MCF 10A (cell line): ENCODE measurements around the gene FFAR2. TPM values are rescaled to one million over a fixed set of nuclear protein-coding genes. Genes with fewer than 3 reads are reported as not detected.

Experiments
- BruUV-seq: library from RNA; stranded (reverse); fragments of 400-500 nt; replicated peaks from 2 replicates; lab custom pipeline; 2021; lab: Mats Ljungman, UMichigan
- CTCF ChIA-PET: fragments of 300-600 bp; sonication (Branson Sonifier 250); formaldehyde crosslinking; extraction: SDS; loops from one replicate; lab custom pipeline; 2021; ENCODE audit warnings: antibody characterized with exemption, inconsistent platforms; lab: Yijun Ruan, JAX
- POLR2A ChIA-PET: fragments of 300-600, 350-650 bp; sonication (Branson Sonifier 250); formaldehyde crosslinking; extraction: SDS; loops from one replicate; lab custom pipeline; 2020; ENCODE audit warnings: antibody characterized with exemption, inconsistent platforms; lab: Yijun Ruan, JAX
- DNase-seq: peaks from one replicate; pipeline ENCODE4 v3.0.0-alpha.2; 2018; ENCODE audit not compliant: unreplicated experiment
- H3K27ac Mint-ChIP-seq: one replicate; pipeline ENCODE4 v1.8.0; 2022; ENCODE audit warnings: mild to moderate bottlenecking, low read depth, mixed read lengths; ENCODE audit not compliant: unreplicated experiment
- H3K27me3 Mint-ChIP-seq: one replicate; pipeline ENCODE4 v1.8.0; 2022; ENCODE audit warnings: mixed read lengths; ENCODE audit not compliant: insufficient read depth, unreplicated experiment
- H3K36me3 Mint-ChIP-seq: one replicate; pipeline ENCODE4 v1.8.0; 2022; ENCODE audit warnings: mild to moderate bottlenecking, moderate library complexity, mixed read lengths; ENCODE audit not compliant: insufficient read depth, unreplicated experiment
- H3K4me1 Mint-ChIP-seq: one replicate; pipeline ENCODE4 v1.8.0; 2022; ENCODE audit warnings: mixed read lengths; ENCODE audit not compliant: insufficient read depth, unreplicated experiment
- H3K4me3 Mint-ChIP-seq: one replicate; pipeline ENCODE4 v1.8.0; 2022; ENCODE audit warnings: mild to moderate bottlenecking, moderate library complexity, mixed read lengths; ENCODE audit not compliant: unreplicated experiment
- H3K9me3 Mint-ChIP-seq: one replicate; pipeline ENCODE4 v1.8.0; 2022; ENCODE audit warnings: mixed read lengths; ENCODE audit not compliant: unreplicated experiment
- intact Hi-C: fragments of 100-400 bp; cut with micrococcal nuclease; formaldehyde crosslinking; loops from 2 replicates; pipeline ENCODE4 v1.14.1; 2022
- total RNA-seq: library from RNA; stranded (reverse); gene quantifications from 2 replicates; pipeline ENCODE4 v1.2.3, GENCODE V29; 2022
- TF ChIP-seq, protein P1 (sequence below): fragments of 200-600 bp; IDR thresholded peaks from one replicate; pipeline ENCODE4 v1.8.0; 2022; ENCODE audit warnings: antibody characterized with exemption, mild to moderate bottlenecking; ENCODE audit not compliant: unreplicated experiment

The FFAR2 gene
- total RNA-seq, 1 experiment from 2014 or later = not detected

DNA sequence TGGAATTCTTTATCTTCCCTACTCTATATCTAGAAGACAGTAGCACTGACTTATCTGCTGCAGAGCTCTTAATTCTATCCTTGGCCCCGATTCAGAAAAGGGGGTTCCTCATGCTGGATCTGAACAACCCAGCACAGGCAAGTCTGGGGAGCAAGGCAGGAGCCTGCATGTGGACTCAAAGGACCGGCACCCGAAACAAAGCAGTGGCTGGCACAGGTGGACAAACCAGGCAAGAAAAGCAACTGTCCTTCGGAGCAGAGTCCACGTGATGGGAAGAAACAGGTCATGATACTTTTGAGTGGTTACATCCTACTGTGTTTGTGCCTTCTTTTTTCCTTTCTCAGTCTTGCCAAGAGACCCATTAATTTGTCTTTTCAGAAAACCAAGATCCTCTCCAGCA lies 38.9 kb upstream of the FFAR2 start:
- no TSS peak for BruUV-seq
- Mint-ChIP-seq H3K36me3 (no peaks in the 10 kb centered on the region), H3K4me1 (peaks cover 6% of the 10 kb centered on the region), H3K4me3 (no peak overlapping the region), H3K9me3 (no peaks in the 10 kb centered on the region), H3K27ac (no peak overlapping the region), H3K27me3 (peaks cover 63% of the 10 kb centered on the region)
- intact Hi-C loops = no loop called here
- TF ChIP-seq, protein P1, sequence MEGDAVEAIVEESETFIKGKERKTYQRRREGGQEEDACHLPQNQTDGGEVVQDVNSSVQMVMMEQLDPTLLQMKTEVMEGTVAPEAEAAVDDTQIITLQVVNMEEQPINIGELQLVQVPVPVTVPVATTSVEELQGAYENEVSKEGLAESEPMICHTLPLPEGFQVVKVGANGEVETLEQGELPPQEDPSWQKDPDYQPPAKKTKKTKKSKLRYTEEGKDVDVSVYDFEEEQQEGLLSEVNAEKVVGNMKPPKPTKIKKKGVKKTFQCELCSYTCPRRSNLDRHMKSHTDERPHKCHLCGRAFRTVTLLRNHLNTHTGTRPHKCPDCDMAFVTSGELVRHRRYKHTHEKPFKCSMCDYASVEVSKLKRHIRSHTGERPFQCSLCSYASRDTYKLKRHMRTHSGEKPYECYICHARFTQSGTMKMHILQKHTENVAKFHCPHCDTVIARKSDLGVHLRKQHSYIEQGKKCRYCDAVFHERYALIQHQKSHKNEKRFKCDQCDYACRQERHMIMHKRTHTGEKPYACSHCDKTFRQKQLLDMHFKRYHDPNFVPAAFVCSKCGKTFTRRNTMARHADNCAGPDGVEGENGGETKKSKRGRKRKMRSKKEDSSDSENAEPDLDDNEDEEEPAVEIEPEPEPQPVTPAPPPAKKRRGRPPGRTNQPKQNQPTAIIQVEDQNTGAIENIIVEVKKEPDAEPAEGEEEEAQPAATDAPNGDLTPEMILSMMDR = no peak
- no peak for DNase-seq
- POLR2A ChIA-PET = interaction anchor here (0.7 kb wide), 1 partner anchor 193 kb away, joined by 5 read pairs; no protein-coding TSS in a partner anchor
- CTCF ChIA-PET = interaction anchor here (0.7 to 1.2 kb wide), 2 partner anchors 56 to 87 kb away, joined by 3 to 4 read pairs; no protein-coding TSS in a partner anchor

DNA sequence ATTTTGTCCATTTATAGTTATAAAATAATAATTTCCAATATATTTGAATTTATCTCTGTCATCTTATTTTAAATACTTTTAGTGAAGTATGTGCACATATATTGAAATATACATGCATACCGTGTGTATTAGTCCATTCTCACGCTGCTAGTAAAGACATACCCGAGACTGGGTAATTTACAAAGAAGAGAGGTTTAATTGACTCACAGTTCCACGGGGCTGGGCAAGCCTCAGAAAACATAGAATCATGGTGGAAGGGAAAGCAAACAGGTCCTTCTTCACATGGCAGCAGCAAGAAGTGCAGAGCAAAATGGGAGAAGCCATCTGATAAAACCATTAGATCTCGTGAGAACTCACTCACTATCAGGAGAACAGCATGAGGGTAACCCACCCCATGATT lies 37.6 kb upstream of the FFAR2 start:
- H3K9me3 Mint-ChIP-seq = no peaks in the 10 kb centered on the region
- no peak for DNase-seq
- H3K27me3 Mint-ChIP-seq = peaks cover 75% of the 10 kb centered on the region
- TF ChIP-seq, protein P1 = no peak
- BruUV-seq = no TSS peak
- H3K4me1 Mint-ChIP-seq = no peaks in the 10 kb centered on the region
- H3K36me3 Mint-ChIP-seq = no peaks in the 10 kb centered on the region
- H3K27ac Mint-ChIP-seq = no peak overlapping the region
- intact Hi-C loops = no loop called here
- ChIA-PET CTCF (no interaction called here), POLR2A (no interaction called here)
- no peak overlapping the region for H3K4me3 Mint-ChIP-seq

DNA sequence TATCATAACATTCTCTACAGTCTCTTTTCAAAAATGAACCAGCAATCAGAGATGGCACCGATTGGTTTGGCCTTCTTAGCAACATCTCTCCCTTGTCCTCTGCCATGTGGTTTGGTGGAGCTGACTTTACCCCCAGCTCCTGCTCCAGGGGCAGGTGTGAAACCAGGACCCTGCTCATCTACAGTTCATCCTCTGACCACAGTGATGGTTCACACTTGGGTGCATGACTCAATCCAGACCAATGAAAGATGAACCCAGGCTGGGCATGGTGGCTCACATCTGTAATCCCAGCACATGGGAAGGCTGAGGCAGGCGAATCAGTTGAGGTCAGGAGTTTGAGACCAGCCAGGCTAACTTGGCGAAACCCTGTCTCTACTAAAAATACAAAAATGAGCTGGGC lies 33.6 kb upstream of the FFAR2 start:
- TF ChIP-seq, protein P1 = no peak
- no TSS peak for BruUV-seq
- no peak for DNase-seq
- Mint-ChIP-seq H3K36me3 (no peaks in the 10 kb centered on the region), H3K27ac (no peak overlapping the region), H3K27me3 (peaks cover 93% of the 10 kb centered on the region), H3K9me3 (no peaks in the 10 kb centered on the region), H3K4me3 (no peak overlapping the region), H3K4me1 (no peaks in the 10 kb centered on the region)
- ChIA-PET CTCF (no interaction called here), POLR2A (no interaction called here)
- intact Hi-C loops = no loop called here

DNA sequence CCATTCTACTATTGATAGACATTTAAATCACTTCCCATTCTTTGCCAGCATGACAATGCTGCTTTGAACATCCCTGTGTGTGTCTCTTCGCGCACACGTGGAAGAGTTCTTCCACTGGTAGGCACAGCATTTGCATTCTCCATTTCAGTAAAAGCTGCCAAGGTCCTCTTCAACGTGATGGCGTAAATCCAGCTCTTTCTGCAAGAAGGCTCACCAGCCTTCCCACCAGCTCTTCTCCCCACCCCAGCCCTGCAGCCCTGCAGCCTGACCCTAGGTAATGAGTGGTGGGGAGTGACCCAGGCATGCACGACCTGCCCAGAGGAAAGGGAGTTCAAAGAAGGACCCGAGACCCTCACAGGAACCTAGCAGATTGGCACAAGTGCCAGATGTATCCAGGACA lies 31.7 kb upstream of the FFAR2 start:
- no peak for DNase-seq
- CTCF ChIA-PET = interaction anchor here (0.6 to 1.6 kb wide), 3 partner anchors 13 to 79 kb away, joined by 3 to 11 read pairs (median 3); no protein-coding TSS in a partner anchor
- Mint-ChIP-seq H3K9me3 (no peaks in the 10 kb centered on the region), H3K36me3 (no peaks in the 10 kb centered on the region), H3K27ac (no peak overlapping the region), H3K4me1 (no peaks in the 10 kb centered on the region), H3K4me3 (no peak overlapping the region), H3K27me3 (peaks cover 74% of the 10 kb centered on the region)
- TF ChIP-seq, protein P1 = no peak
- POLR2A ChIA-PET = no interaction called here
- intact Hi-C loops = no loop called here
- BruUV-seq = no TSS peak
